K562 (cell line): ENCODE data around the gene EPS8. TPM values are rescaled to one million over a fixed set of nuclear protein-coding genes. Genes with fewer than 3 reads are reported as not detected.

Source experiments
- ATAC-seq: fragments of 200-7000 bp; cut with Tn5 transposase; 3 replicates; pipeline ENCODE4 v1.9.1; 2020; ENCODE audit warnings: moderate library complexity
- BruUV-seq: library from RNA; stranded (reverse); fragments of 400-500 nt; replicated peaks from 2 replicates; lab custom pipeline; 2021; lab: Mats Ljungman, UMichigan
- CTCF ChIA-PET: fragments of 300-600 bp; formaldehyde crosslinking; extraction: SDS; loops from one replicate; lab custom pipeline; 2021; ENCODE audit warnings: low intra/inter-chr PET ratio; lab: Yijun Ruan, JAX
- POLR2A ChIA-PET: fragments of 300-600, 350-650 bp; sonication (Branson Sonifier 250); formaldehyde crosslinking; extraction: SDS; loops from one replicate; lab custom pipeline; 2021; ENCODE audit warnings: antibody characterized with exemption, inconsistent platforms; lab: Yijun Ruan, JAX
- DNase-seq, 4 experiments: peaks; one replicate each; pipeline versions ENCODE4 v3.0.0 to v3.0.0-alpha.2; 2011 to 2018; ENCODE audit warnings: low spot score in 3 of 4, mixed read lengths in 3 of 4; ENCODE audit errors: extremely low read depth in 1 of 4
- FAIRE-seq: peaks from 2 replicates; lab custom pipeline; 2011; peaks lifted over from hg19 to GRCh38; lab: Jason Lieb, UNC
- H2AFZ ChIP-seq: 2 replicates; pipeline ENCODE4 v1.6.0; 2011; ENCODE audit warnings: low read depth, low read length, control low read depth, inconsistent platforms
- H3K27ac ChIP-seq: fragments of 200-600 bp; 3 replicates; pipeline ENCODE4 v1.8.0; 2011; ENCODE audit warnings: low read depth, mild to moderate bottlenecking, control low read depth, inconsistent platforms, low read length, moderate library complexity, mixed read lengths; ENCODE audit errors: extremely low read depth
- H3K27me3 ChIP-seq, 2 experiments: fragments of 300-600 bp in 1 of 2; 2 replicates in 1 of 2; 3 replicates in 1 of 2; pipeline versions ENCODE4 v1.6.0 to v1.8.0; 2011; ENCODE audit warnings: inconsistent platforms in 2 of 2, low read length in 2 of 2, mild to moderate bottlenecking in 1 of 2, mixed read lengths in 1 of 2, moderate library complexity in 1 of 2; ENCODE audit not compliant: control insufficient read depth in 2 of 2, insufficient read depth in 2 of 2
- H3K36me3 ChIP-seq: fragments of 300-600 bp; 3 replicates; pipeline ENCODE4 v1.8.0; 2011; ENCODE audit warnings: mild to moderate bottlenecking, low read length, inconsistent platforms; ENCODE audit not compliant: control insufficient read depth, insufficient read depth
- H3K4me1 ChIP-seq, 2 experiments: fragments of 200-600 bp in 1 of 2; replicated peaks in 1 of 2; 2 replicates in 1 of 2; 3 replicates in 1 of 2; pipeline versions ENCODE4 v1.5.1 to v1.8.0; 2011; ENCODE audit warnings: inconsistent platforms in 2 of 2, low read length in 2 of 2, mild to moderate bottlenecking in 1 of 2, mixed read lengths in 1 of 2, moderate library complexity in 1 of 2; ENCODE audit not compliant: control insufficient read depth in 2 of 2, insufficient read depth in 2 of 2
- H3K4me2 ChIP-seq: 2 replicates; pipeline ENCODE4 v1.6.1; 2011; ENCODE audit warnings: low read length, control low read depth, inconsistent platforms, mixed read lengths; ENCODE audit not compliant: insufficient read depth
- H3K4me3 ChIP-seq: fragments of 200-600 bp; sonication (generic), shearing (Covaris generic); 2 replicates; pipeline ENCODE4 v1.5.1; 2016; ENCODE audit warnings: control low read depth, inconsistent platforms
- H3K79me2 ChIP-seq: fragments of 200-600 bp; 3 replicates; pipeline ENCODE4 v1.8.0; 2011; ENCODE audit warnings: low read length, inconsistent platforms; ENCODE audit not compliant: control insufficient read depth, insufficient read depth
- H3K9ac ChIP-seq, 2 experiments: 2 replicates each; pipeline versions ENCODE4 v1.6.0 to v1.6.1; 2011; ENCODE audit warnings: low read depth in 2 of 2, low read length in 2 of 2, control low read depth in 1 of 2, inconsistent platforms in 1 of 2, mild to moderate bottlenecking in 1 of 2, mixed read lengths in 1 of 2; ENCODE audit not compliant: insufficient read depth in 1 of 2
- H3K9me1 ChIP-seq: one replicate; pipeline ENCODE4 v1.6.0; 2011; ENCODE audit warnings: inconsistent platforms, mild to moderate bottlenecking, low read length, moderate library complexity; ENCODE audit not compliant: control insufficient read depth, insufficient read depth
- H3K9me3 ChIP-seq: replicated peaks from 2 replicates; pipeline ENCODE4 v1.5.1; 2011; ENCODE audit warnings: low read depth, low read length, inconsistent platforms; ENCODE audit not compliant: control insufficient read depth, insufficient read depth
- H4K20me1 ChIP-seq: replicated peaks from 2 replicates; pipeline ENCODE4 v1.6.1; 2011; ENCODE audit warnings: low read length, inconsistent platforms, mixed read lengths; ENCODE audit not compliant: control insufficient read depth, insufficient read depth
- CHAMP1 ChIP-seq: fragments of 450-650 bp; IDR thresholded peaks from 2 replicates; pipeline ENCODE4 v1.6.1; 2016; ENCODE audit warnings: mild to moderate bottlenecking
- CTBP1 ChIP-seq: fragments of 450-650 bp; IDR thresholded peaks from 2 replicates; pipeline ENCODE4 v1.6.1; 2016; ENCODE audit warnings: borderline replicate concordance
- E2F6 ChIP-seq, 2 experiments: IDR thresholded peaks; 2 replicates each; pipeline ENCODE4 v1.6.1; 2011; ENCODE audit warnings: borderline replicate concordance in 1 of 2, control low read depth in 1 of 2, low read depth in 1 of 2, low read length in 1 of 2, mild to moderate bottlenecking in 1 of 2, mixed read lengths in 1 of 2, moderate library complexity in 1 of 2; ENCODE audit not compliant: insufficient read depth in 1 of 2, insufficient read length in 1 of 2, poor library complexity in 1 of 2, severe bottlenecking in 1 of 2; ENCODE audit errors: extremely low read depth in 1 of 2
- KDM2B ChIP-seq: fragments of 250-450 bp; sonication (Bioruptor Pico); IDR thresholded peaks from 2 replicates; pipeline ENCODE4 v1.8.0; 2021; ENCODE audit warnings: mild to moderate bottlenecking, moderate library complexity
- POLR2B ChIP-seq: fragments of 450-650 bp; IDR thresholded peaks from 2 replicates; pipeline ENCODE4 v1.6.1; 2018; ENCODE audit warnings: low read depth; ENCODE audit not compliant: partially characterized antibody
- SP1 ChIP-seq: sonication (generic); formaldehyde crosslinking; IDR thresholded peaks from 2 replicates; pipeline ENCODE4 v1.8.1; 2022; ENCODE audit warnings: mild to moderate bottlenecking, missing genetic modification reagents
- ZBTB26 ChIP-seq: fragments of 450-650 bp; formaldehyde crosslinking; IDR thresholded peaks from 2 replicates; pipeline ENCODE4 v1.4.0; 2022; ENCODE audit warnings: missing genetic modification characterization
- WGBS: fragments of 100-300 bp; shearing (Covaris generic); methylation state at CpG from one replicate; pipeline ENCODE4 v1.1.6; 2016; ENCODE audit warnings: low coverage, mixed read lengths; ENCODE audit not compliant: insufficient coverage; ENCODE audit errors: missing lambda C conversion rate; 5-methylcytosine and 5-hydroxymethylcytosine counted together
- in situ Hi-C: fragments of 300-500 bp; cut with MboI; formaldehyde crosslinking; loops from 4 replicates; pipeline ENCODE4 v1.15.0; 2018; ENCODE audit warnings: inconsistent platforms, mixed read lengths
- intact Hi-C: fragments of 100-400 bp; cut with micrococcal nuclease; formaldehyde crosslinking; loops from 2 replicates; pipeline ENCODE4 v1.14.2; 2022
- polyA plus RNA-seq, 8 experiments: library from polyadenylated mRNA; depleted of rRNA in 4 of 8; stranded (reverse) in 5 of 8; unstranded in 3 of 8; fragments of >200 nt; fragmentation: Nextera tagmentation in 2 of 8; fragmentation: Illumina TruSeq in 1 of 8; extraction: Ambion mirVana in 2 of 8; extraction: Trizol in 1 of 8; gene quantifications; 2 replicates each; pipeline versions ENCODE4 v1.2.1 to v1.2.3, GENCODE V29; 2011 to 2014; ENCODE audit warnings: inconsistent platforms in 1 of 8, missing spikeins in 1 of 8
- total RNA-seq, 7 experiments: library from RNA; depleted of rRNA in 6 of 7; stranded (reverse); fragments of >200 nt in 6 of 7; fragmentation: Illumina TruSeq in 2 of 7; extraction: Trizol in 2 of 7; gene quantifications; 2 replicates each; pipeline versions ENCODE4 v1.2.1 to v1.2.3, GENCODE V29; 2011 to 2021; ENCODE audit warnings: low replicate concordance in 1 of 7

The EPS8 gene
- total and polyA plus RNA-seq, 9 of the 15 experiments (the other 6 are each of a cell fraction or from before 2014, with no cell fraction given) = 0.10 to 1.9 (median 0.33) TPM

- Histone ChIP-seq H4K20me1 (no peaks in the 10 kb centered on the region), H3K9ac (no peak overlapping the region), H3K4me2 (no peak overlapping the region), H3K79me2 (no peaks in the 10 kb centered on the region), H3K27me3 (no peaks in the 10 kb centered on the region), H3K9me1 (no peaks in the 10 kb centered on the region), H2AFZ (no peak overlapping the region), H3K27ac (no peak overlapping the region), H3K4me3 (no peak overlapping the region), H3K9me3 (no peaks in the 10 kb centered on the region), H3K4me1 (no peaks in the 10 kb centered on the region), H3K36me3 (no peaks in the 10 kb centered on the region)
- no TSS peak for BruUV-seq
- CTCF ChIA-PET = no interaction called here
- WGBS = 0% methylated on average over 2 of the region's 2 CpGs
- DNase-seq = no peak
- intact Hi-C loops (no loop called here), in situ Hi-C loops (no loop called here)
- no peak for TF ChIP-seq SP1
- no peak for TF ChIP-seq ZBTB26
- no peak for TF ChIP-seq KDM2B
- TF ChIP-seq CTBP1 = no peak
- TF ChIP-seq POLR2B = no peak
- TF ChIP-seq E2F6 (IDR thresholded peaks at IDR 0.05; ENCODE audit: borderline replicate concordance in 1 of 2, extremely low read depth in 1 of 2, insufficient read depth in 1 of 2, insufficient read length in 1 of 2, low read depth in 1 of 2, low read length in 1 of 2, poor library complexity in 1 of 2, severe bottlenecking in 1 of 2) = no peak
- no peak for TF ChIP-seq CHAMP1
- no peak for ATAC-seq
- no peak for FAIRE-seq
- POLR2A ChIA-PET = no interaction called here
Measured at GRCh38 chr12:15811214-15812127, 22.3 kb upstream of the EPS8 start.
